Muscle layer of duodenum (tissue), 2 donors: ENCODE results near the gene BLOC1S5.

ENCODE experiments used
- H3K27ac ChIP-seq: one replicate; pipeline ENCODE4 v1.7.0; 2013; ENCODE audit warnings: mild to moderate bottlenecking, low read length
- H3K27me3 ChIP-seq: one replicate; pipeline ENCODE4 v1.7.0; 2013; ENCODE audit warnings: low read depth, mild to moderate bottlenecking, control low read depth, low read length
- H3K36me3 ChIP-seq, 2 donors: one replicate each; pipeline ENCODE4 v1.7.0; 2013; ENCODE audit warnings: low read length in 2 of 2, control low read depth in 1 of 2, mild to moderate bottlenecking in 1 of 2; ENCODE audit not compliant: insufficient read depth in 2 of 2, control insufficient read depth in 1 of 2
- H3K4me1 ChIP-seq, 2 donors: one replicate each; pipeline ENCODE4 v1.7.0; 2013; ENCODE audit warnings: low read length in 2 of 2, mild to moderate bottlenecking in 2 of 2, control low read depth in 1 of 2, moderate library complexity in 1 of 2; ENCODE audit not compliant: insufficient read depth in 2 of 2, control insufficient read depth in 1 of 2
- H3K4me3 ChIP-seq, 2 donors: one replicate each; pipeline ENCODE4 v1.7.0; 2013; ENCODE audit warnings: low read length in 2 of 2, low read depth in 1 of 2, mild to moderate bottlenecking in 1 of 2
- H3K9me3 ChIP-seq, 2 donors: one replicate each; pipeline ENCODE4 v1.7.0; 2013; ENCODE audit warnings: low read length in 2 of 2, control low read depth in 1 of 2, mild to moderate bottlenecking in 1 of 2; ENCODE audit not compliant: control insufficient read depth in 1 of 2
- donor health status: healthy.

The BLOC1S5 gene

DNA sequence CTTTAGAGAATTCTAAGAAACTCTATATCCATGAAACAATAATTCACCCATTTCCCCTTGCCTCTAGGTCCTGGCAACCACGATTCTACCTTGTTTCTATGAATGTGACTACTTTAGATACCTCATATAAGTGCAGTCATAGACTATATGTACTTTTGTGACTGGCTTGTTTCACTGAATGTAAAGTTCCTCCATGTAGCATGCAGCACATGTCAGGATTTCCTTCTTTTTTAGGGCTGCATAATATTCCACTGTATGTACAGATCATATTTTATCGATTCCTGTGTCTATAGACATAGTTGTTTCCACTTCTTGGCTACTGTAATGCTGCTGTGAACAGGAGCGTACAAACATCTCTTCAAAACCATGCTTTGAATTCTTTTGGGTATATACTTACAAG, 26.5 kb upstream of the BLOC1S5 start:
- H3K36me3 ChIP-seq, result peaks cover 25 to 61% of the 10 kb centered on the region in 2 donors
- H3K27me3 ChIP-seq, result no peaks in the 10 kb centered on the region
- no peaks in the 10 kb centered on the region for H3K4me1 ChIP-seq
- no peaks in the 10 kb centered on the region for H3K9me3 ChIP-seq
- H3K4me3 ChIP-seq, result no peak overlapping the region
- H3K27ac ChIP-seq, result no peak overlapping the region

DNA sequence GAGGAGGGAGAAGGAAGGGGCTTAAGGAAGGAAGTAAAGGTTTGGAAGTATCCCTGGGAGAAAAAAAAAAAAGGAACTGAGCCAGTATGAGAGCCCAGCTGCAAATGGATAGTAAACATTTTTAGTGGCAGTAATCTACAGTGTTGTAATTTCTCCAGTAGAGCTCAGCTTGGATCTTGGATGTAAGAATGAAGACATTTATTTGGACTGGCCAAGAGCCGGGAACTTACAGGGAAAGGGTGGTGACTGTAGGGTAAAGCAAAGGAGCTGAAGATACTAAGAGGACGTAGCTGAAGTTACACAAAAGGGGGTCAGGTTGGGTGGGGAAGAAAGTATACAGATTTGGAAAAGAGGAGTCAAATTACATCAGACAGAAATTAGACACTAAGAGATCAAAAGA, 24.7 kb upstream of the BLOC1S5 start:
- H3K27ac ChIP-seq, result no peak overlapping the region
- H3K36me3 ChIP-seq, result peaks cover 23 to 54% of the 10 kb centered on the region in 2 donors
- no peaks in the 10 kb centered on the region for H3K27me3 ChIP-seq
- H3K4me3 ChIP-seq, result no peak overlapping the region
- H3K4me1 ChIP-seq, result peaks cover 0 to under 1% of the 10 kb centered on the region in 2 donors
- H3K9me3 ChIP-seq, result no peaks in the 10 kb centered on the region

DNA sequence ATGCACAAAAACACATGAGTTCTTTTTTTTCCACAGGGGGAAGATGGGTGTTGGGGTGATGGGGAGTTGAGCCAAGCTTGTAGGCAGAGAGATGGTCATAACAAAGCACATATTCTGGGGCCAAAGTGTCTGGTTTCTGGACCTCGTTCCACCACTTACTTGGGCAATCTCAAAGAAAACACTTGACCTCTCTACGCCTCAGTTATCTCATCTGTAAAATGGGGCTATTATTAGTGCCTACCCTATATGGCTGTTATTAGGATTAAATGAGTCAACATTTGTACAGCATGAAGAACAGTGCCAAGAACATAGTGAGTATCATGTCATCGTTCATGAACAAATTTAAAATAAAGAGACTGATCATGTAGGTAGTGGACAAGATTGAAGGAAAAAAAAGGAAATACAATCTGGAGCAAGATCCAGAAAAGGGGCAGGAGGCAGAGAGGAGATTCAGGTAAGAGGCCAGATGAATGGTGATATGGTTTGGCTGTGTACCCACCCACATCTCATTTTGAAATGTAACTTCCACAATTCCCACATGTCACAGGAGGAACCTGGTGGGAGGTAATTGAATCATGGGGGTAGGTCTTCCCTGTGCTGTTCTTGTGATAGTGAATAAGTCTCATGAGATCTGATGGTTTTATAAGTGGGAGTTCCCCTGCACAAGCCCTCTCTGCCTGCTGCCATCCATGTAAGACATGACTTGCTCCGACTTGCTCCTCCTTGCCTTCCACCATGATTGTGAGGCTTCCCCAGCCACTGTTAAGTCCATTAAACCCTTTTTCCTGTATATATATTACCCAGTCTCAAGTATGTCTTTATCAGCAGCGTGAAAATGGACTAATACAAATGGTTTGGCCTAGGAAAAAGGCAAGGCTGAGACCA, 23.9 kb upstream of the BLOC1S5 start:
- no peak overlapping the region for H3K4me3 ChIP-seq
- no peak overlapping the region for H3K27ac ChIP-seq
- H3K27me3 ChIP-seq, result no peaks in the 10 kb centered on the region
- H3K4me1 ChIP-seq, result peaks cover 0 to 5% of the 10 kb centered on the region in 2 donors
- H3K9me3 ChIP-seq, result no peaks in the 10 kb centered on the region
- peaks cover 23 to 60% of the 10 kb centered on the region in 2 donors for H3K36me3 ChIP-seq

DNA sequence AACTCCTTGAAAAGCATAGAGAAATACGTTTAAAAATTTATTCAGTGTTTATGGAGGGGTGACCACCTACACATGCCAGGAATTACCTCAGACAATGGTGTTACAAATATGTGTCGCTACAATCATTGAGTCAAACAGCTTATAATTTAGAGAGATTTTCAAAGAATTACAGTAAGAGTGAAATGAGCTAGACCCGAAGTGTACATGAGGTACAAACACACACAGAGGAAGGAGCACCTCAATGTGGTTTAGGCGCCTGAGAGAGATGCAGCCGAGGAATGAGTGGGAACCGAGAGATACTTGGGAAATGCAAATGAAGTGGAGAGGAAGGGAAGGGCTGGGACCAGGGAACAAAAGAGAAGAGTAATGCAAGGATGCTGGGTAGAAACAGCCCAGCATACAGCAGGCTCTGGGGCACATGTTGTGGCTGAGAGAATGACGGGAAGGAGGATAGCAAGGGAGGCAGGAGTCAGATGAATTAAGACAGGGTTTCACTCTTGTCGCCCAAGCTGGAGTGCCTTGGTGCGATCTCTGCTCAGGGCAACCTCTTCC, 22.6 kb upstream of the BLOC1S5 start:
- Histone ChIP-seq H3K4me1 (peaks cover 0 to 5% of the 10 kb centered on the region in 2 donors), H3K27ac (no peak overlapping the region), H3K36me3 (peaks cover 23 to 61% of the 10 kb centered on the region in 2 donors), H3K4me3 (no peak overlapping the region), H3K27me3 (no peaks in the 10 kb centered on the region), H3K9me3 (no peaks in the 10 kb centered on the region)

DNA sequence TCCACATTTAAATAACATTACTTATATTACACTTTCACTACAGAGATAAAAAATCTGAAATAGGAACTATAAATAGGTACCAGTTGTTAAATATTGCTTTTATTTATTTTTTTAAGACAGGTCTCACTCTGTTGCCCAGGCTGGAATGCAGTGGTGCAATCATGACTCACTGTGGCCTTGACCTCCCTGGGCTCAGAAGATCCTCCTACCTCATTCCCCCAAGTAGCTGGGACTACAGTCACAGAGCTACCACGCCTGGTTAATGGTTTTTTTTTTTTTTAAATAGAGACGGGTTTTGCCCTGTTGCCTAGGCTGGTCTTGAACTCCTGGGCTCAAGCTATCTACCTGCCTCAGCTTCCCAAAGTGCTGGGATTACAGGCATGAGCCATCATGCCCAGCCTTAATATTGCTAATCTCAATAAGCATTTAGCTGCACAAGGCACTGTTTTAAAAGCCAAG, 20.9 kb upstream of the BLOC1S5 start:
- no peak overlapping the region for H3K27ac ChIP-seq
- no peaks in the 10 kb centered on the region for H3K9me3 ChIP-seq
- peaks cover 23 to 54% of the 10 kb centered on the region in 2 donors for H3K36me3 ChIP-seq
- H3K4me3 ChIP-seq, result no peak overlapping the region
- no peaks in the 10 kb centered on the region for H3K27me3 ChIP-seq
- peaks cover 0 to 5% of the 10 kb centered on the region in 2 donors for H3K4me1 ChIP-seq

DNA sequence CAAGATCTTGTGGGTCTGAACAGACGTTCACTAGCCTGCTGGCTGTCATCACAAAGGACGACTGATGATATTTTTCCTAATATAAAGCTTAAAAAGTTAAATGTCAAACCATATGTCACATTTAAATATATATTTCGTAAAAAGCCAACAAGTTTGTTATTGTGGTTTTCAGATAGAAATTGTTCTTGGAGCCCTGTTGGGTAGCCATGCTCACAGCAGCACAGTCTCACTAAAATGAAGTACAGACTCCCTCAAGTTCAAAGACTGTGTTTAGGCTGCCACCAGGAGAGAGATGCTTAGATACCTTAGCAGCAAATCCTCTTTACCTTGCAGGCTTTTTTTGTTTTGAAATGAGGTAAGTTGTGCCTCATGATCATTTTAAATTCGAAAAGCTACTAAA, 20.4 kb upstream of the BLOC1S5 start:
- Histone ChIP-seq H3K4me1 (peaks cover 0 to 5% of the 10 kb centered on the region in 2 donors), H3K27ac (no peak overlapping the region), H3K4me3 (no peak overlapping the region), H3K36me3 (peaks cover 23 to 53% of the 10 kb centered on the region in 2 donors), H3K27me3 (no peaks in the 10 kb centered on the region), H3K9me3 (no peaks in the 10 kb centered on the region)

DNA sequence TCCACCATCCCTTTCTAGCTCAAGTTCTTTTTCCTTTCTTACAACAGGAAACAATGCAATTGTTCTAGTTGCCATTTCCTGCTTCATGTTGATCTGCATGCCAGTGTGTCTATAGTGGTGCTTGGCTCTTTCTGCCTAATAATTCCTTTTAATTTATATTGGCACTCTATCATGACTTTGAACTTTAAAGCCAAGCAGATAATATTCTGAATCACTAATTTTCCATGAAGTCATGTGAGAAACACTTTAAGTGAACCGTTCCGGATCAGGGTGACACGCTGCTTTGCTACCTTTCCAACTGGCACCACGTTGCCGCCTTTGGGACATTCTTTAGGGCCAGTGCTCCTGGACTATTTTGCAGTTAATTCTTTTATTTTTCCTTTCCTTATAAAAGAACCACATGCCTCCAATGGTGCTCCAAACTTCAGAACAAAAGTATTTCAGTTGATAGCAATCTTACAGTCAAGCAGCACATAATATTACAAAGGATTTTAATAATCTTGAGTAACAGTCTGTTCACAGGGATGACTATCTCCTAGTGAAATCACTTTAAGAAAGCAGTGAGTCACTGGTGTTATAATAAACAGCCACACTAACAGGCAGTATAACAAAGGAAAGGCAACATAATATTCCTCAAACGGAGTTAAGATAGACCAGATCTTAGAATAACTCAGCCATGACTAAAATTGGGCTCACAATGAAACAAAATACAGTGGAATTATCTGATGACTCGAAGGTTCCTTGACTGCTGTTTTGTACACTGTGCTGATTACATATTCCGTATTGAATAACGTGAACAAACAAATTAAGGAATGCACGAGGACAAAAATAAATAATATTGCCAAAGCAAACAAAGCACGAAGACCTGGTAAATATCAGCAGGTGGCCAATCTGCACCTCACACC, 19.0 kb upstream of the BLOC1S5 start:
- Histone ChIP-seq H3K27ac (peak overlapping the region; percentile 13), H3K9me3 (no peaks in the 10 kb centered on the region), H3K4me1 (peaks cover 0 to 5% of the 10 kb centered on the region in 2 donors), H3K36me3 (peaks cover 15 to 39% of the 10 kb centered on the region in 2 donors), H3K4me3 (no peak overlapping the region), H3K27me3 (no peaks in the 10 kb centered on the region)

DNA sequence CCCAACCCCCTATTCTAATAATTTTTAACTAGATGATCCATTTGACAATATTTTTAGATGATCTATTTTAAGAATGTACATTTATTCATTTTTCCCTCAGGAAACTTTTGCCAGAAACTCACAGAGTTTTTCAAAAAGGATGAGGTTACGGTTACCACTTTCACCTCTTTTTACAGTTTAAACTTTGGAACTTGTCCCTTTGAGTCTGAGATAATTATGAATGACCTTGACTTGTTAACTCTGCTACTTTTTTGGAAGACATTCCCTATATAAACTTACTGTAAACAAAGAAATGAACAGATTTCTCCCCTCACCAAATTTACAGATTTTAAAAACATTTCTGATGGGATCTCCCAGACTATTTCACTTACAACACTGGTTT, 18.4 kb upstream of the BLOC1S5 start:
- peaks cover 0 to 5% of the 10 kb centered on the region in 2 donors for H3K4me1 ChIP-seq
- no peaks in the 10 kb centered on the region for H3K27me3 ChIP-seq
- H3K9me3 ChIP-seq, result no peaks in the 10 kb centered on the region
- H3K36me3 ChIP-seq, result peaks cover 9 to 33% of the 10 kb centered on the region in 2 donors
- no peak overlapping the region for H3K4me3 ChIP-seq
- no peak overlapping the region for H3K27ac ChIP-seq

DNA sequence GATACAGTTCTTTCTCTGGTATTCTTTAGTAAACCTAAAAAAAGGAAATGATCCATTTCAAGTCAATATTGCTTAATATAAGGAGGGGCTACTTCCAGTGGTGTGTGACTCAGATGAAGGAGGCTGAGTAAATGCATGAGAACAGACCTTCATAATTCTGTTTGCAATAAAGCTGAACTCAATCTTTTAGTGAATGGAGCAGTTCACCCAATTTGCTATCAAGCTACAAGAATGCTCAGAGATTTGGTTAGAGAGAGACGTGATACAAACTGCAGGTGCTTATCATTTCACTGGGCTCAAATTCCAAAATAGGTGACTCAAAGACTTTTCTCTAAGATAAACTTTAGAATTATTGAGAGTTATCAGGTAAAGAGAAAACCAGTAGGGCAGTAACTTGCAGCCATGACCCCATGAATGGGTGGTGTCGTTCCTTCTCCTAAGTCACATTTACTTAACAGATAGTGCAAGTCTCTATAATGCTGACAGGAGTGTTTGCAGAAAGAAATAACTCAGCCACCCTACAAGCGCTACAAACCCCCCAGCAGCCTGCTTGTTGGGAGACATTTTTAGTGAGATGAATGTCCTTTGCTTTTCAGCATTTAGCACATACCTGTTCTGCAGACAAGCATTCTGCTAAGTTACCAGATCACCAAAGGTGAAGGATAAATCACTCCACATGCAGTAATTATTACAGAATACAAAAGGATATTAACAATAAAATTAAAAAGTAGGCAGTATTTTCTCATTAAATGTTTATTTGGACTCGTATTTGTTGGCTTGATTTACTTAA, 16.4 kb upstream of the BLOC1S5 start:
- peaks cover 0 to 19% of the 10 kb centered on the region in 2 donors for H3K36me3 ChIP-seq
- H3K9me3 ChIP-seq, result no peaks in the 10 kb centered on the region
- H3K27me3 ChIP-seq, result no peaks in the 10 kb centered on the region
- peaks cover 0 to 5% of the 10 kb centered on the region in 2 donors for H3K4me1 ChIP-seq
- H3K27ac ChIP-seq, result no peak overlapping the region
- H3K4me3 ChIP-seq, result no peak overlapping the region

DNA sequence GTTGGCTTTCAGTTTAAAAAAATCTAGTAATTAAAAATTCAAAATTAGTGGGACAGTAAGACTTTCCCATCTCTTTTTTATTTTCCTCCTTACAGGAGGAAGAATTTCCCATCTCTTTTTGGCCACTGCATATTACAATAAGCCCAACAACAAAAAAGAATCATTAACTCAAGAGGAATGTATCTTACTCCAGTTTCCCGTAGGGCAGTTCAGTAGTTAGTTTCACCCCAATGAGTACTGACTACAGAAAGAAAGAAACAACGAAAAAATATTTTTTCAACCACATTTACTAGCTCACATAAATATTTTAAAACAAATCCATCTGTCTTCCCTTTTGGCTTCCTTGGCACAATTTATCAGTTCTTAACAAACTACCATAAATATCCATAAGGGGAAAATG, 14.9 kb upstream of the BLOC1S5 start:
- Histone ChIP-seq H3K36me3 (peaks cover 0 to 16% of the 10 kb centered on the region in 2 donors), H3K4me3 (no peak overlapping the region), H3K9me3 (no peaks in the 10 kb centered on the region), H3K27ac (no peak overlapping the region), H3K27me3 (no peaks in the 10 kb centered on the region), H3K4me1 (peaks cover 0 to 5% of the 10 kb centered on the region in 2 donors)
